HUES64 (cell line): ENCODE results near the gene JMJD1C.
"Not testable (repeated sequence)": the region's sequence is repeated elsewhere in the genome, so short reads cannot be mapped to it uniquely, and the experiment has no call there.

Source experiments
- H3K27ac ChIP-seq: 2 replicates; pipeline ENCODE4 v1.7.0; 2013; ENCODE audit warnings: low read depth, low read length, inconsistent platforms
- H3K27me3 ChIP-seq: 2 replicates; pipeline ENCODE4 v1.6.1; 2013; ENCODE audit warnings: mild to moderate bottlenecking, low read length; ENCODE audit not compliant: insufficient read depth
- H3K36me3 ChIP-seq: 2 replicates; pipeline ENCODE4 v1.6.1; 2013; ENCODE audit warnings: mild to moderate bottlenecking, low read length; ENCODE audit not compliant: insufficient read depth
- H3K4me1 ChIP-seq: 2 replicates; pipeline ENCODE4 v1.6.1; 2013; ENCODE audit warnings: mild to moderate bottlenecking, low read length, moderate library complexity; ENCODE audit not compliant: insufficient read depth
- H3K4me3 ChIP-seq: 2 replicates; pipeline ENCODE4 v1.5.1; 2013; ENCODE audit warnings: mild to moderate bottlenecking, low read length, moderate library complexity
- H3K9ac ChIP-seq: 2 replicates; pipeline ENCODE4 v1.6.1; 2013; ENCODE audit warnings: mild to moderate bottlenecking, low read depth, low read length
- H3K9me3 ChIP-seq: 2 replicates; pipeline ENCODE4 v1.6.1; 2013; ENCODE audit warnings: low read depth, low read length; ENCODE audit not compliant: insufficient read depth
- WGBS: fragments of 150-250, 120-280 bp; methylation state at CpG from one replicate; pipeline ENCODE4 v1.1.7; 2013; ENCODE audit warnings: missing lambda C conversion rate; 5-methylcytosine and 5-hydroxymethylcytosine counted together

Gene JMJD1C

DNA sequence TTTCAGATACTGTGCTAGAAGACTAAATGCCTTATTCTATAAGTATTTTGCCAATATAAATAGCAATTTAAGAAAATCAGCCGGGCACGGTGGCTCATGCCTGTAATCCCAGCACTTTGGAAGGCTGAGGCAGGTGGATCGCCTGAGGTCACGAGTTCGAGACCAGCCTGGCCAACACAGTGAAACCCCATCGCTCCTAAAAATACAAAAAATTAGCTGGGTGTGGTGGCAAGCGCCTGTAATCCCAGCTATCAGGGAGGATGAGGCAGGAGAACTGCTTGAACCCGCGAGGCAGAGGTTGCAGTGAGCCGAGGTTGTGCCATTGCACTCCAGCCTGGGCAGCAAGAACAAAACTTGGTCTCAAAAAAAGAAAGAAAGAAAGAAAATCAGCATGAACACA, 230.6 kb downstream of the JMJD1C start:
- H3K9ac ChIP-seq, H3K27me3 ChIP-seq, H3K9me3 ChIP-seq, H3K4me3 ChIP-seq, H3K27ac ChIP-seq, H3K4me1 ChIP-seq: not testable (repeated sequence)
- 95% methylated on average over 10 of the region's 10 CpGs for WGBS
- peaks cover 20% of the 10 kb centered on the region; the same call in 1 of the 2 replicates for H3K36me3 ChIP-seq

DNA sequence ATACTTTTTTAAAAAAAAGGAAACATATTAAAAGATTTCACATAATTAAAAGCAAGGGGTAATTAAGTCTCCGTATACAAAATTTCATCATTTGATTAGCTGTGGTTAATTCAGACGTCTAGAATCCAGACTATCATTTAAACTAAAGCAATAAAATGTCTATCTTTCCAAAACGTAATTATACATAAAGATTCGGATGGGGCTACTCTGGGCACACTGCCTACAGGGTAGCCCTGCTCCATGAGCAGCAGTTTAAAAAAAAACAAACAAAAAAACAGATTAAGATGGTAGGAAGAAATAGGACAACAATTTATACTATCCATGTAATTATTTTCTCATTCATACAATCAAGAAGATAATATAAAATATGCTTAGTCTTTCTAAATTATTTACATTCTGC, 236.6 kb downstream of the JMJD1C start:
- H3K9me3 ChIP-seq: no peaks in the 10 kb centered on the region
- WGBS: 82% methylated on average over 4 of the region's 4 CpGs
- peaks cover 18% of the 10 kb centered on the region for H3K36me3 ChIP-seq
- H3K27ac ChIP-seq: no peak overlapping the region
- no peak overlapping the region for H3K4me3 ChIP-seq
- H3K4me1 ChIP-seq: peaks cover 4% of the 10 kb centered on the region; the same call in 1 of the 2 replicates
- no peaks in the 10 kb centered on the region for H3K27me3 ChIP-seq
- no peak overlapping the region for H3K9ac ChIP-seq

DNA sequence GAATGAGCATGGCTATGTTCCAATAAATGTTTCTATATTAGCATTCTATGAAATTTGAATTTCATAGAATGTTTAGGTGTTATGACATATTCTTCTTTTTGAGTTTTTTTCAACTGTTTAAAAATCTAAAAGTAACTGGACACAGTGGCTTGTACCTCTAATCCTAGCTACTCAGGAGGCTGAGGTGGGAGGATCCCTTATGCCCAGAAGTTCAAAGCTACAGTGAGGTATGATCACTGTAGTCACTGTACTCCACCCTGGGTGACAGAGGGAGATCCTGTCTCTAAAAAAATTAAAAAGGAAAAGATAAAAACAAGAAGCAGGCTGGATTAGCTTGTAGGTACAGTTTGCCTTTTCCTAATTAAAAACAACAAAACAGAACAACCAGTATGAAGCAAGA, 237.5 kb downstream of the JMJD1C start:
- H3K9ac ChIP-seq: no peak overlapping the region
- peaks cover 18% of the 10 kb centered on the region for H3K36me3 ChIP-seq
- H3K9me3 ChIP-seq: no peaks in the 10 kb centered on the region
- peaks cover 4% of the 10 kb centered on the region; the same call in 1 of the 2 replicates for H3K4me1 ChIP-seq
- H3K27ac ChIP-seq: no peak overlapping the region
- H3K27me3 ChIP-seq: no peaks in the 10 kb centered on the region
- H3K4me3 ChIP-seq: no peak overlapping the region

DNA sequence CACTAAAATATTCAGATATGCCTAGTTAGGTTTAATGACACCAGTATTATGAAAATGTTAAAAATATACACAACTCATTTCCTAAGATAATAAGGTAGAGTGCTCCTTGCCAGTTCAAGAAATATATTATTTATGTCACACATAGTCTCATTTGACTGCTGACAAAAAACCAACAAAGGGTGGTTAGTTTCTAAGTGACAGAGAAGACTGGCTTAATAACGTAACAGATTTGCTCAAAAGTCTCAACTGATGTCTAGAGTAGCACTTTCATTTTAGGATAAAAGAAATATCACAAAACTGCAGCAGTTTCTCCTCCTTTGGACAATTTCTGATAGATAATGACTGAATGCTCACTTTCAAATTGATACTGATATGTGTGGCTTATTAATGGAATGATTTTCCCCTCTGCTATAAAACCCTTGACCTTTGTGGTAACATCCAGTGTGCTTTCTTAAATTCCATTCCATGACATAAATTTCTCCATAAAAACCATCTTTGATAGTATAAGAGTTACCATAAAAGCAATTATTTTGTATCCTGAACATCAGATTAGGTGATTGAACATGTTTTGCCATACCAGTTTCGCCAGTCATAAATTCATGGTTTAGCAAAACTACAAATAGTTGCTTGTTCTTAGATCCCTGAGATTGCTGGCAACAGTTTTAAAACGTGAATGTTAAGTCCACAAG, 238.4 kb downstream of the JMJD1C start:
- Histone ChIP-seq H3K9me3 (no peaks in the 10 kb centered on the region), H3K4me3 (no peak overlapping the region), H3K27ac (no peak overlapping the region), H3K9ac (no peak overlapping the region), H3K27me3 (no peaks in the 10 kb centered on the region), H3K4me1 (peaks cover 4% of the 10 kb centered on the region; the same call in 1 of the 2 replicates), H3K36me3 (peaks cover 20% of the 10 kb centered on the region)
- 96% methylated on average over 3 of the region's 3 CpGs for WGBS

DNA sequence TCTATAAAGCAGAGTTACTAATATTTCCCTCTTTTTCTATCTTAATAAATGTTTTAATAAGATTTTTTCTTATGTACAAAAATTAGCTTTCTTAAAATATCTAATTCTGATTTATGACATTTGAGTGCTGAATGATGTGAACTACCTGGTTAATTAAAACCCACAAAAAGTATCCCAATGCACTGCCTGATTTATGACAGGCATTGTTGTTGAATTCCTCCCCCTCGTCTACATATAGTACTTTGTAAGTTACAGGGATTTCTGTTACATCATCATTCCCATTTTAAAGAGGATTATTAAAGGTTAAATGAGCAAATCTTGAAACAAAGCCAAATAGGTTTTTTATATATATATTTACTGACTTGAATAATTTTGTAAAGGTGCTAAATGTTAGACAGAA, 241.5 kb downstream of the JMJD1C start:
- peaks cover 23% of the 10 kb centered on the region for H3K4me1 ChIP-seq
- no CpG with 5 or more reads among the region's 1 CpG for WGBS
- no peak overlapping the region for H3K4me3 ChIP-seq

DNA sequence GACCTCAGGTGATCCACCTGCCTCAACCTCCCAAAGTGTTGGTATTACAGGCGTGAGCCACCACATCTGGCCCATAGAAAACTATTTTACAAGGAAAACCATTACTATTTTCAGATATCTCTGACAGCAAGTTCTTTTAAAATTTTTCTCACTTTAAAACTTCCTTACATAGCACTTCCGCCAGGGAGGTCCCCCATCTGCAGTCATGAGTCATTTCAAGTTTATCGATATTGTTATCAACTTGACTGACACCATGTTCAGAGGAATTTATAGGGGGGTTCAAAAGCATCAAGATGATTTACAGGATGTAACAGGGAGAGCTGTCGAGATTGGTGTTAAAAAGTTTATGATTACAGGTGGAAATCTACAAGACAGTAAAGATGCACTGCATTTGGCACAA, 243.8 kb downstream of the JMJD1C start:
- H3K27me3 ChIP-seq: no peaks in the 10 kb centered on the region
- WGBS: 94% methylated on average over 4 of the region's 4 CpGs
- H3K36me3 ChIP-seq: peaks cover 30% of the 10 kb centered on the region
- H3K9me3 ChIP-seq: no peaks in the 10 kb centered on the region
- H3K4me1 ChIP-seq: peaks cover 26% of the 10 kb centered on the region
- H3K4me3 ChIP-seq: no peak overlapping the region
- no peak overlapping the region for H3K27ac ChIP-seq
- H3K9ac ChIP-seq: no peak overlapping the region

More for the DNA sequence above, 241.5 kb downstream of the JMJD1C start:
- no peak overlapping the region for H3K27ac ChIP-seq
- H3K9ac ChIP-seq: no peak overlapping the region
- H3K36me3 ChIP-seq: peaks cover 30% of the 10 kb centered on the region
- H3K9me3 ChIP-seq: no peaks in the 10 kb centered on the region
- H3K27me3 ChIP-seq: no peaks in the 10 kb centered on the region

DNA sequence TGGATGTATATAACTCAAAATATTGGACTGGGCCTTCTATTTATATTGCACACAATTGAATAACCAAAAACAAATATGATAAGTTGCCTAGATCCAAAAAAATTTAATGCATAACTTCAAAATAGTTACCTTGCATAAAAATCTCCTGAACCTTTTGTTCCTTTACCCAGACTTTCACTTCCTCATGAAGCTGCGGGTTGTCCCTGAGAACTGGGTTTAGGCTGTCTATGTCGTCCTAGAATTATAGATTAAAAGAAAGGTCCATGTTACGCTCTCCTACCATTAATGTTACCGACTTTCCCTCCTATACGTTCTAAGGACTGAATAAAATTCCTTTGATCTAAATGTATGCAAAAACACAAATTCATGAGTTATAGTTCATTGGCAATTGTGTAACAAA, 246.0 kb downstream of the JMJD1C start:
- 94% methylated on average over 3 of the region's 5 CpGs for WGBS
- no peak overlapping the region for H3K4me3 ChIP-seq
- H3K4me1 ChIP-seq: peaks cover 26% of the 10 kb centered on the region
- peaks cover 51% of the 10 kb centered on the region for H3K36me3 ChIP-seq
- no peak overlapping the region for H3K9ac ChIP-seq
- no peaks in the 10 kb centered on the region for H3K27me3 ChIP-seq
- no peaks in the 10 kb centered on the region for H3K9me3 ChIP-seq
- no peak overlapping the region for H3K27ac ChIP-seq

DNA sequence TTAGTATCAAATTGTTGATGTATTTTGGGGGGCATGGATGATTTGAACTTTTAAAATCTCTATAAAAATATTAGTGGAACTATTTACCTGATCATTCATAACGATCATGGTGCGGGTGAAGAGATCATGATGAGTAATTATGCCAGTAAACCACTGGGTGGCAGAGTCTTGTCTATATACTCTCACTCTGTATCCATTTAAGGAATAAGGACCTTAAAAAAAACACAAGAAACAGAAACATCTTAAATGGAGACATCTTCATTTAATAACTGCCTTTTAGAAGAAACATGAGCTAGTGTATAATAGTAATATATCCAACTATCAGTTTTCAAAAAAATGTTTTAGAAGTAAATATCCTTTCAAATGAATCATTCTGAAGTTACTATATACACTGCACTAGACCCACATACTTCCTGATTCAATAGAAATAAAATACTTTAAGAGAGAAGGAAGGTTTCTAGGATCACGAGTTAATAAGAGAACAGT, 248.6 kb downstream of the JMJD1C start:
- Histone ChIP-seq H3K4me3 (no peak overlapping the region), H3K27me3 (no peaks in the 10 kb centered on the region), H3K27ac (no peak overlapping the region), H3K36me3 (peaks cover 65% of the 10 kb centered on the region), H3K9me3 (no peaks in the 10 kb centered on the region), H3K9ac (no peak overlapping the region), H3K4me1 (peaks cover 26% of the 10 kb centered on the region)
- WGBS: 92% methylated on average over 3 of the region's 3 CpGs

DNA sequence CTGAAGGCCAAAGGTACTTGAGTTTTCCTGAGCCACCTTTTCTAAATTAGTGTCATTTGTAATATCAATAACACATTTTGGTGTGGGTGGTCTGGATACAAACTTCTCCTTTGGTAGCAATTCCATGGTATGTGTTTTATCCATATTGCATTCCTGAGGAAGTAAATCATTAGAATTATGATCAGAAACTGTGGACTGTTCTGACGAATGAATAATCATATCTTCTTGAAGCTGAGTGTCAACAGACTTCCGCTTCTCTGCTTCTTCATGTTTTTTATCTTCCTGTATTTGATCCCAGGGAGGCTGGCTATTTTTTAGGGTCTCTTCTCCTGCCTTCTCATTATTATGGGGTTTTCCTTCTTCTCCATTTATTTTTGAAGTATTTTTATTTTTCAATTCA, 251.2 kb downstream of the JMJD1C start:
- Histone ChIP-seq H3K9ac (no peak overlapping the region), H3K27ac (no peak overlapping the region), H3K36me3 (peaks cover 78% of the 10 kb centered on the region), H3K9me3 (no peaks in the 10 kb centered on the region), H3K4me3 (no peak overlapping the region), H3K27me3 (no peaks in the 10 kb centered on the region), H3K4me1 (peaks cover 24% of the 10 kb centered on the region)
- WGBS: 96% methylated on average over 2 of the region's 2 CpGs

DNA sequence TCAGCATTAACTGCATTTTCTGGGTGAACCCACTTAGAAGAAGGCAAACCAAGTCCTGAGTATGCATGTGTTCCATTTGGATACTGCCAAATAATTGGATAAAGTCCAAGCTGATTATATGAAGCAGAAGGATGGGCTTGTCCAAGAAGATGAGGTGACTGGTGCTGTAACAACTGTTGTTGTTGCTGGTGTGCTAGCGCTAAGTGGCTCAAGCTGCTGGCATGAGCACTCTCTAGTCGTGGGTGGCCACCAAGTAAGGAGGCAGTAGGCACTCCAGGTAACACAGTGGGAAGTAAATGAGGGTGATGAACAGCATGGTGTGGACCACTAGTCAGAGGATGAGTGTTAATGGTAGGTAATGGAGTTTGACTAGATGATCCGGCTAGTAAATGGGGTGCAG, 252.3 kb downstream of the JMJD1C start:
- no peak overlapping the region for H3K9ac ChIP-seq
- 95% methylated on average over 3 of the region's 3 CpGs for WGBS
- no peaks in the 10 kb centered on the region for H3K9me3 ChIP-seq
- no peaks in the 10 kb centered on the region for H3K27me3 ChIP-seq
- H3K27ac ChIP-seq: no peak overlapping the region
- no peak overlapping the region for H3K4me3 ChIP-seq
- peaks cover 25% of the 10 kb centered on the region for H3K4me1 ChIP-seq
- peaks cover 83% of the 10 kb centered on the region for H3K36me3 ChIP-seq

DNA sequence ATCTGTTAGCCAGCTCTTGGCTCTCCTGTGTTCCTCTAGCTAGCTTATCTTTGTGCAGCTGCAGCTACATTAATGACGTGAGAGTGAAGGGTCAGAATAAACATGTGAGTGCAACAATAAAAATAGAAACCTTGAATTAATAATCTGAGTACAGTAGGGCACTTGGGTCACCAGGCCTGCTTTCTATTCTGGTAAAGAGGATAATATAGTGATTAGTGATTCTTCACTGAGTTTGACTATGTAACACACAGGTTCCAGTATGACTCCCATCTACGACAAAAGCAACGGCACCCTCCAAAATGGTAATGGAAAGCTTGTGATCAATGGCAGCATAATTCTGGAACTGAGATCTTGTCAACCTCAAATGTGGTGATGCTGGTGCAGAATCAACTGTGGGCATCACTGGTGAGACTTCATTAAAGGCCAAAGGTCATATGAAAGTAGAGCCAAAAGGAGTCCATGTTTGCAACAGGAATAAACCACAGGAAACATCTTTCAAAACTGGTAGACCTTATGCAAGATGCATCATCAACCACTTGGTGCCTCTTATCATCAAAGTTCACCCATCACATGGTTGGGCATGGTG, 255.1 kb downstream of the JMJD1C start:
- peaks cover 52% of the 10 kb centered on the region for H3K4me1 ChIP-seq
- no peaks in the 10 kb centered on the region for H3K9me3 ChIP-seq
- peaks cover 98% of the 10 kb centered on the region for H3K36me3 ChIP-seq
- H3K27ac ChIP-seq: no peak overlapping the region
- WGBS: 66% methylated on average over 3 of the region's 3 CpGs
- H3K9ac ChIP-seq: no peak overlapping the region
- H3K4me3 ChIP-seq: no peak overlapping the region
- H3K27me3 ChIP-seq: no peaks in the 10 kb centered on the region
